NCI-H2081 (cell line): ENCODE measurements around the gene HS3ST1.
"Not testable (repeated sequence)": the region's sequence is repeated elsewhere in the genome, so short reads cannot be mapped to it uniquely, and the experiment has no call there.

Experiments used
- DNase-seq, 2 experiments: peaks; one replicate each; lab custom pipeline; 2025; lab: John Stamatoyannopoulos, UW

HS3ST1 gene

DNA sequence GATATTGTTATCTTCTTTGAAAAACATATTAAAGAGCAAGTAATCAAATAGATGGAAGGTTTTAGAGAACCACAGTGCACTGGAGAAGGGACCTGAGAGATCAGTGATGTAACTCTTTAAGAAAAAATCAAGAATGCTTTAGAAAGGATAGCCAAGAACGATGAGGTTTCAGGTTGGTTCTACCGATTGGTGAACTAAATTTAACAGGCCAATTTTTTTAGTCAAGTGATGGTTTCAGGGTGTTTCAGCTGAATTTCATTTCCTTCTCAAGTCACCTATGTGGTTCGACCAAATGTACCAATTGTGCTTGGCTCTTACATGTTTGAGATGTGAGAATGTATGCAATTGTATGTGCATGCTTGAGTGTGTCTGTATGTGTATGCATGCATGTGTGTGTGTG lies 26.5 kb downstream of the HS3ST1 start:
- DNase-seq, result no peak

DNA sequence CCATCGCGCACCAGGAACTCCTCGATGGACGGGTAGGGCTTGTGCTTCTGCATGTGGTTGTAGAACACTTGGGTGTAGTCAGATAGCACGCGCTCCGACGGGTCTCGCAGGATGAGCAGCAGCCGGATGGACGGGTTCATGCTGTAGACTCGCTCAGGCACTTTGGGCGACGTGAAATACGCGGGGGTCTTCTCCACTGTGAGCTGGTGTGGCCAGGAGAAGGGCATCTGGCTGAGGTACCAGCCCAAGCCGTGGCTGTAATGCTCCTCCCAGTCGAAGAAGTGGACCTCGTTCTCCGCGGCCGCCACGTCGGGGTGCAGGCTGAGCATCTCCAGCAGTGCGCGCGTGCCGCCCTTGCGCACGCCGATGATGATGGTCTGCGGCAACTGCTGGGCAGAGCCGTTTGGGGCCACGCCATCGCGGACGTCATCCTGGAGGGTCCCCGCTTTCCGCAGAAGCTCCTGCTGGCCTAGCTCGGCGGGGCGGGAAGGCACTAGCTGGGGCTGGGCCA lies 29.2 kb downstream of the HS3ST1 start:
- no peak for DNase-seq

DNA sequence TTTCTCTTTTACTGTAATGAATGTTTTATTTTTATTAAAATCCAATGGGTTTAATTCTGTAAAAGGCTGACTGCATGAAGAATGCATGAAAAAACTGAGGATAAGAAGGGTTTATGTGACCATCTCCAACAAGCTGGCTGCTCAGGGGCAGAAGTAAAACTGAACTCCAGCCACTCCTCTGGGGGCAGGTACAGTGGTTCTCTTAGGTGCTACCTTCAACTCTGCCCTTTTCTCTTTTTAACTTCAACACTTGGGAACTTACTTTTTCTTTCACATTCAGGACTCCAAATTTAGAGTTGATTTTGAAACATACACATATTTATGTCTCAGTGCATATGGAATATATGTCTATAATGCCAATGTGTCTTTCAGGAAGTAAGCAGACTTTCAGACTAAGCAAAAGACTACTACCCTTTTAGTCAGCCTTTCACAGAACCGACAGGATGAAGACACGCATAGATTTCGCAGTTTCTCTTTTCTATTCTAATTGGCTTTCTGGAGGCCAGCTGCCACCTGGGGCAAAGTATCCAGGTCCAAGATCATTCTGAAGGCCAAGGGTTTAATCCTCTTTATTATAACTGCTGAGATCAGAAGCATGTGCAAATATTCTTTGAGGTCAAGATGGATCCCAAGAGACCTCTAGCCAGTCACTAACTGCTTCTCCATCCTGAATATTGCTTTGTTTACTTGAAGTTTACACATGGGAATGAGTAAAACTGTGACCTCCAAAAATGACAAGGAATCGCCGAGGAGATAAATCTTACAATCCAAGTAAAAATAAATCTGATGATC lies 30.7 kb downstream of the HS3ST1 start:
- DNase-seq, result no peak

DNA sequence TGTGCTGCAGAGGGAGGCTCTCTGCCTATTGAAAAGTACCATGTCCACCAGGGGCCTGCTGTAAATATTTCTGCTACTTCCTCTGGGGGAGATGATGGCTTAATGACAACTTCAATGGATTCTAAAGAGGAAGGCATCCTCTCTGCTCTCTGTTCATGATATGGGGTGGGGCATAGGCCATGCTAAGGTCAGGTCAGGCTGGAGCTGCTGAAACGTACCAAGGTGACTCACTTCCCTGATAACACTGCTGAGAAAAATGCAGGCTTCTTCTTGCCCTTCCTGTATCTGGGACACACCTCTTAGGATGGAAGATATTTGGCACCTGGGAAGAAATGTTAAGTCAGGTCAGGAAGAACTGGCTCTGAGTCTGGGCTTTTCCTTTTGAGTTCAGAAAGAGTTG lies 31.5 kb downstream of the HS3ST1 start:
- DNase-seq, result no peak

DNA sequence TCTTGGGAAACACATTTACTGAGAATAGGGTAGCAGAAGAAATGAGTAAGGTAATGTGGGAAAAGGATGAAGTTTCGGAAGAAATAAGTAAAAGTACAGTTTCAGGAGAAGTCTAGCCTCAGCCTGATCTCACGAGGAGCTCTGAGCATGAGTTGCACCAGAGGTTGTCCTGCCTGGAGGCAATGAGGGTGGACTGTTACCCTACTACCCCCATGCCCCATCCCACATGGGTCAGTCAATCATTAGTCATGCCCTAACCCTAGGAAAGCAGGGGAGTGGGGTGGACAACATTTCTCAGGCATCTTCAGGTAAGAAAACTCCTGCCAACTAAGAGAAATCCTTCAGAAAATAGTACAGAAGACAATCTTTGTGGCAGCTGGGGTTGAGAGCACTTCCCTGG lies 35.1 kb downstream of the HS3ST1 start:
- DNase-seq, result no peak

DNA sequence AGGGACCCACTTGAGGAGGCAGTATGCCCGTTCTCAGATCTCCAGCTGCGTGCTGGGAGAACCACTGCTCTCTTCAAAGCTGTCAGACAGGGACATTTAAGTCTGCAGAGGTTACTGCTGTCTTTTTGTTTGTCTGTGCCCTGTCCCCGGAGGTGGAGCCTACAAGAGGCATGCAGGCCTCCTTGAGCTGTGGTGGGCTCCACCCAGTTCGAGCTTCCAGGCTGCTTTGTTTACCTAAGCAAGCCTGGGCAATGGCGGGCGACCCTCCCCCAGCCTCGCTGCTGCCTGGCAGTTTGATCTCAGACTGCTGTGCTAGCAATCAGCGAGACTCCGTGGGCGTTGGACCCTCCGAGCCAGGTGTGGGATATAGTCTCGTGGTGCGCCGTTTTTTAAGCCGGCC lies 44.6 kb downstream of the HS3ST1 start:
- not testable (repeated sequence) for DNase-seq

DNA sequence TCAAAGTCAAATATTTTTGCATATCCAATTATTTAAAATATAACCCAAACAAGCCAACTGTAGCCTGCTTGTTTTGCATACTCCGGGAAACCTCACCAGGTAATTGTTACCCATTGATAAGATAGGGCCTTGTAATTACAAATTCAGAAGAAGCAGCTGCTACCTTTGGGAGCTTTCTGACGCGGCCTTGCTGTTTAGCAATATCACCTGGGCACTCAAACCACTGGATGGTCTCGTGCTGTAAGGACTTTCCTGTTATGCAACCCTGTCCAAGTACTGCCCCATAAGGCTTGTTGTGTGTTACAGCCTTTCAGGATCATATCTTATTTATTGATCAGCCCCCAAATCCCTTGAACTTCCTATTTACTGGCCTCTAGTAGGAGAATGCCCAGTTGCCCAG lies 52.1 kb downstream of the HS3ST1 start:
- DNase-seq, result no peak

DNA sequence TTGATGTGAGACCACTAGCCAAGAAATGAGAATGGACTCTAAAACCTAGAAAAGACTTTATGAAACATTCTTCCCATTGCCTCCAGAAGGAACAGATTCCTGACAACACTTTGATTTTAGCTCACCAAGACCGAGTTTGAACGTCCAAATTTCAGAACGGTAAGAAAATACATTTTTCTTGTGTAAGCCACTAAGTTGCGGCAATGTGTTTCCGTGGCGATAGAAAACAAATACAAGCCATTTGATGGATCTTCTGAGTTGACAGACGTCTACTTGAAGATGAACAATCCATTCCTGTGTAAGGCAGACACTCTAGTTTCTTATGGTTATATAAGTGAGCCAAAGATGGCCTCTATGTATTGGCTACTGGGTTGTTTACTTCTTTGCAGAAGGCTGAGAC lies 52.5 kb downstream of the HS3ST1 start:
- DNase-seq, result no peak

DNA sequence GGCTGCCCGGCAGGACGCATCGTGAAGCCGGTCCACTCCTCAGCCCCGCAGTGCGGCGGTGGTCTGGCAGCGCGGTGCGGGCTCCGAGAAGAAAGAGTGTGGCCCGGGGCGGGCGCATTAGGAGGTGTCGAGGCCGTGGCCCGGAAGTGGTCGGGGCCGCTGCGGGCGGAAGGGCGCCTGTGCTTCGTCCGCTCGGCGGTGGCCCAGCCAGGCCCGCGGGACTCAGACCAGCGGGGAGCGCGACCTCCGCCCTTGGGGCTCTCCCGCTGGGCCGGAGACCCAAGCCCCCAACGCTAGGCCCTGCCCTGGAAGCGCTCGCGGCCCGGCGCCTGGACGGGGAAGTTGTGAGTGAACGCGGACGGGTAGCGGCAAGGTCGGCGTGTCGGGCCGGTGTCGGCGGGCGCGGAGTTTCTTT lies 60.0 kb downstream of the HS3ST1 start:
- DNase-seq, result no peak

DNA sequence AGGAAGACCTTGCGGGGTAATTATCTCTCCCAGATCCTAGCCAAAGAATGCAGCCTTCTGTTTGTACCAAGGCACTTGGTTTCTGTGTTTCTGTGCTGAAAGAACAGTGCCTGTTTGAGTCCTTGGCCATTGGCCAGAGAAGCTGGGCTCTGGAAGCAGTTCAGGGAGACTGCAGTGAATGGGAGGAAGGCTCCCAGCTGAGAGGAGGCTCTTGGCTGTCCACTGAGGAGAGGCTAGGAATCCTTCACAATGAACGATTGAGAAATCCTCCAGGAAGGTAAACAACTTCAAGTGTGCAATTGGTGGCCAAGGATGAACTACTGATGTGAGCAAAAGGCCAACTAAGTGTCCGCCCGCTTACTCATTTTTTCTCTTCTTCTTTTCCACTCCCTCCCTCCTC lies 61.3 kb downstream of the HS3ST1 start:
- peak in 1 of 2 experiments; percentile 7 for DNase-seq

DNA sequence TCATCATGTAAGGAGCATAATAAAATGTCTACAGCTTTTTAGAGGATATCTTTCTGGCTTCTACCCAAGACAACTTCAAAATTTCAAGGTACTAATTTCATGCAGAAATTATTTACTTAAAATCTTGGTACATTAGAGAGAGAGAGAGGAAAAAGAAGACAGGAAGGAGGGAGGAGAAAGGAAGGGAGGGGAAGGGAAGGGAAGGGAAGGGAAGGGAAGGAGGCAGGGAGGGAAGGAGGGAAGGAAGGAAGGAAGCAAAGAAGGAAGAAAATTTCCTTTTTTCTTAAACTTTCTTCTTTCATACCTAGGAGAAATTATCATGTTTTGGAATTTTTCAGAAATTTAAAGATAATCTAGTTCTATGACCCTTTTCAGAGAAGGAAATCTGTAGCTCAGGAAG lies 61.8 kb downstream of the HS3ST1 start:
- DNase-seq, result no peak

DNA sequence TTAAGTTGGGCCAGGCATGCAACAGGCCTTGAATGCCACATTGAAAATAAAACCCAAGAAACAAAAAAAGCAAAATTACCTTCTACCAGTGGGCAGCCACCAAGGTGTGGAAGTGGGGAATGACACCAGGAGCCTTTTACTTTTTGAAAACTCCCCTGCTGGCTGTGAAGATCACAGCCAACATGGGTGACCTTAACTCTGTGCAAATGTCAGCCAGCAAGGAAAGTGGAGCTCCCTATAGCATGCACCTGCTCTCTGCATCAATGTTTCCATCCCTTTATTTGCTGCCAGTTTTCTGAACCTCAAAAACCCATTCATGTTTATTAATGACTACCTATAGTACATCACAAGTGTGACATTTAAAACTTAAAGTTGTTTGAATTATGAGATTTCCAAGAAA lies 63.7 kb downstream of the HS3ST1 start:
- DNase-seq, result no peak

DNA sequence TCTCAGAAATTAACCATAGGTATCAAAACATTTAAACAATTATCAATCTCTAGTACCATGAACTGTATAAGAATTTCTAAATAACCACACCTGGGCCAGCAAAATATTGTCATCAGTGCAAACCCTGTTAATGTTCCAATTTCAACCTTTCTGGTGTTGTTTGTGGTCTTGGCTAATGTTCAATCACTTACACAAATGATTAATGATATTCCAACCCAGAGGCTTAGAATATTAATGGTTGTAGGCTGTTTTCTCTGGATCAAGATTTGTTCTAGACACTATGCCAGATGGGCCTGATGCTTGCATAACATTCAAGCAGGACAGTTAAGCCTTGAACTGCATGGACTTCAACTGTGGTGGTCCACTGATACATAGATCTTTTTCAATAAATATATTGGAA lies 69.1 kb downstream of the HS3ST1 start:
- no peak for DNase-seq

DNA sequence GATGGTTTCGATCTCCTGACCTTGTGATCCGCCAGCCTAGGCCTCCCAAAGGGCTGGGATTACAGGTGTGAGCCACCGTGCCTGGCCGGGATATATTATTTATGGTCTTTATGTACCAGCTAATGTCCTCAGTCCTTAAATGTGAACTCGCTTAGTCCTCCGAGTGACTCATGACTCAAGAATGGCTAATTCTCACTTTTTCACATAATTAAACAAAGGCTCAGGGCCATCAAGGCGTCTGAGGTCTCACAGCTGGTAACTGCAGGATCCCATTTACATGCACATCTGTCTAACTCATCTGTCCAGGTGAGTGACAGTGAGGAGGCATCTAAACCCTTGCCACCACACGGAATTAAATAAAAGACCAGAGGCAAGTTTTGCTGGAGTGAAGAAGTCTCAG lies 73.5 kb downstream of the HS3ST1 start:
- no peak for DNase-seq

DNA sequence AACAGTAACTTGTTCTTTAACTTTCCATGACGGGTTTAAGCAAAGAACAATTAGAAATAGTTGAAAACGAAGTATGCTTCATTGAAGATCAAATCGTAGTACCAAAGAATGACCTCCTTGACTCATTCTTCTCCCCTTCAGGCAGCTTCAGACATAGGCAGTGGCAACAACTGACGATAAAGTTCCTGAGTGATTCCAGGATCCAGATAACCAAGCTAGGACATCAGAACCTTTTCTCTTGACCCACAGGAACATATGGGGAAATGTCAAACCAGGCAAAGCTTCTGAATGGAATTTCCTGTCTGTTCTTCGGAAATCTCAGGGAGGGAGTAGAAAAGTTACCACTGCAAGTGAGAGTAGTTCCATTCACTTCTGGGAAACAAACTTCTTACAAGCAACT lies 74.2 kb downstream of the HS3ST1 start:
- no peak for DNase-seq

DNA sequence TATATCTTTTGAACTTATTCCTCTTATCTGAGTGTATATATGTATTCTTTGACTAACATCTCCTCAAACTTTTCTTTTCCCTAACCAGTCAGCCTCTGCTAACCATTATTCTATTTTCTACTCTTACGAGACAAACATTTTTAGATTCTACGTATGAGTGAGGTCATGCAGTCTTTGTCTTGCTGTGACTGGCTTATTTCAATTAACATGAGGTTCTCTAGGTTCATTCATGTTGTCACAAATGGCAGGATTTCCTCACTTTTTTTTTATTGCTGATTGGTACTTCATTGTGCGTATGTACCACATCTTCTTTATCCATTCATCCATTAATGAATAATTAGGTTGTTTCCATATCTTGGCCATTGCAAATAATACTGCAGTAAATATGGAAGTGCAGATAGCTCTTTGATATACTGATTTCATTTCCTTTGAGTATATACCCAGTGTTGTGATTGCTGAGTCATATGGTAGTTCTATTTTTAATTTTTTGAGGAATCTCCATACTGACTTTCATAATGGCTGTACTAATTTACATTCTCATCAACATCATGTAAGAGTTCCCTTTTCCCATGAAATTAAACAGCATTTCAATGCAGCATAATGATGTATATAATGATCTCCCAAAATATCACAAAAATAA lies 80.1 kb downstream of the HS3ST1 start:
- DNase-seq, result no peak

DNA sequence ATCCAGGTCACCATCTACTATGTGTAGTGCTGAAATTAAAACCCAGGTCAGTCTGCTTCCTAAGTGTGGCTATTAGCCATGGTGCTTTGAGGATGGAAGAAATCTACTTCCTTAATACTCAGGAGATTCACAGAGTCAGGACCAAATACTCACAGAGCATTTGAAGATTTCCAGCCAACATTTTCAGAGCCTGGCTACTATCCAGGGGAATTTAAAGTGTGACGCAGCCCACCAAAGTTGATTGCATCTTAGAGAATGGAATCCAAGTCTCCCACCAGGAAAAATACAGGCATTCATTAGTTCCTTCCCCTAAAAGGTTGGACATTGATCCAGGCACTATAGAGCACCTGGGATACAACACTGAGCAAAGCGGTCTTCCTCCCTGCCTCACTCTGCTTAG lies 83.8 kb downstream of the HS3ST1 start:
- no peak for DNase-seq

DNA sequence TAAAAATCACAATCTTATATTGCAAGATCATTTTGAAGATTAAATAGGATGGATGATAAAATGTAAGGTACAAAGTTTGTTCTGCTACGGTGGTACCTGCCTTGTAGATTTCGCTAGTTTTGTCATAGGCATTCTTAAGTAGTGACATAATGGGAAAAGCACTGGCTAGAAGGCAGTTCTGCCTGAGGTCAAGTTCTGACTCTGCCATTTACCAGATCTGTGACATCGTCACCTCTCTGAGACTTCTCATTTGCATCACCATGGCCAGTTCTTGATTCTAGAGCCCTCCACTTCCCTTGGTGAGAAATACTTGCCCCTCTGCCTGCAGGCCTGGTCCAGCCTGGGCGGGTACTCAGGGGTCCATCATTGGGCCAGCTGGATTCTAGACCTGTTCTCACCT lies 85.2 kb downstream of the HS3ST1 start:
- DNase-seq, result no peak
